ENCODE results near the gene R3HCC1L. TPM values are rescaled to one million over a fixed set of nuclear protein-coding genes. Genes with fewer than 3 reads are reported as not detected.
A peak's percentile ranks its signal among the peaks of the same experiment; 100 is the strongest.

R3HCC1L gene
- total RNA-seq, 1 experiment from 2014 or later = 38.3 TPM

GRCh38 chr10:98260752-98261151, 126.3 kb downstream of the R3HCC1L start:
- in situ Hi-C loops (cut with HindIII; ENCODE audit: low pct_unique_long_range_greater_than_20kb, low sequenced_read_pairs) = no loop called here
- no peak for DNase-seq (ENCODE audit: low read depth, low spot score)

- DNase-seq (ENCODE audit: low read depth, low spot score) = no peak
- in situ Hi-C loops (cut with HindIII; ENCODE audit: low pct_unique_long_range_greater_than_20kb, low sequenced_read_pairs) = no loop called here
Observed at GRCh38 chr10:98261436-98262277, 127.2 kb downstream of the R3HCC1L start.

DNA sequence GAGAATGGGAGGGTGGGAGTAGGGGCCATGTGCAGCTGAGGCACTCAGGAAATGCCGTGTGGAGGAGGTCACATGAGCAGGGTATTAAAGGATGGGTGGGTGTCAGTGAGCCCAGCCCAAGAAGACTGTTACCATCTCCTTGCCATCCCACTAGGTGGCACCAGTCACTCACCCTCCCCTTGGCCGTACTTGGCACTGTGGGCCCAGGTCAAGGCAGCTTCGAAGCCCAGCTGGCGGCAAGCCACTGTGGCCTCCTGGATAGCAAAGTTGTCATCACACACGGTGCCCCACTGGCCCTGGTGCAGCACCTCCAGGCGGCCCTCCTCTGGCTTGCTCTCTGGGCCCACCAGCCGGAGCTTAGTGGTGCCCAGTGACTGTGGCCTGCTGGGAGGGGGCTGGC, 128.1 kb downstream of the R3HCC1L start:
- in situ Hi-C loops (cut with HindIII; ENCODE audit: low pct_unique_long_range_greater_than_20kb, low sequenced_read_pairs) = no loop called here
- DNase-seq (ENCODE audit: low read depth, low spot score) = peak; percentile 67

DNA sequence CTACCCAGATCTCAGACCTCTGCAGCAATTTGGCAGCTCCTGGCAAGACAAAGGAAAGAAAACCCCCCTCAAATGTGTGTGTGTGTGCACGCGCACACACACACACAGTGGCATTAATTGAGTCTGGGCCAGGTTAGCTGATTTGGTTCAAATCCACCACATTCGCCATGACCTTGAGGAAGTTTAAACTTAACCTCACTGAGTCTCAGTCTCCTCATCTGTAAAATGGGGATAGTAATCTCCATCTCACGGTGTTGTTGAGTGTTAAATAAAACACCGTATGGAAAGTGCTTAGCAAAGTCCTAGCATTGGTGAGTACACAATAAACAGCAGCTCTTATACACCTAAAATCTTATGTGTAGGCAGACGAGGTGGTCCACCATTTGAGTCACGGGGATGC, 128.6 kb downstream of the R3HCC1L start:
- DNase-seq (ENCODE audit: low read depth, low spot score) = no peak

DNA sequence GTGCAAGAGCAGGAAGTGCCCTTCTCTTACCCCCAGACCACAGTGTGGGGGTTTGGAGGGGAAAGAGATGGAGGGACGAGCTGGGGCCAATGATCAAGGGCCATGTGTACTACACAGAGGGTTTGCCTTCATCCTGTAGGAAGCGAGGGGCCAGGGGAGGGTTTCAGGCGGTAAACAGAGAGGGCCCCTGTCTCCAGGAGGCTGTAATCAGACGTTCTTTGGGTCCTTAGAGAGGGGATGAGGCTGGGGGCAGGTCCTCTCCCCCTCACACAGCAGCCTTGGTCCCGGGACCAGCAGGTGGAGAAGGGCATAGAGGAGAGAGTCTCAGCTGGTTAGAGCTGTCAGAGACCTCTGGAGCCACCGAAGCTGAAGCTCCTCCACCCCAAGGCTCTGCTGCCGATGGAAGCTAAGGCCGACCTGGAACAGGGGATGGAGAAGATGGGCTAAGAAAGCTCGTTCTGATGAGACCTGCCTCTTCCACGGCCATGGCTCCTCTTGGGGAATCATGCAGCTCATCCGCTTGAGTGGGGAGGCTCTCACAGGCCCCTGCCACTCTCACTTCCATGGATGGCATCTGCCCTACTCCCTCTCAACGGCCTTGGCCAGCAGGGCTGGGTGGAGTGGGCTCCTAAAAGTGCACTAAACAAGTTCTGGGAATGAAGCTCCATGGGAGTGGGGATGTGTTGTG, 130.1 kb downstream of the R3HCC1L start:
- no peak for DNase-seq (ENCODE audit: low read depth, low spot score)
- in situ Hi-C loops (cut with HindIII; ENCODE audit: low pct_unique_long_range_greater_than_20kb, low sequenced_read_pairs) = no loop called here

More for the DNA sequence above, 128.6 kb downstream of the R3HCC1L start:
- in situ Hi-C loops (cut with HindIII; ENCODE audit: low pct_unique_long_range_greater_than_20kb, low sequenced_read_pairs) = no loop called here

GRCh38 chr10:98265403-98266378, 131.2 kb downstream of the R3HCC1L start:
- in situ Hi-C loops (cut with HindIII; ENCODE audit: low pct_unique_long_range_greater_than_20kb, low sequenced_read_pairs) = no loop called here
- DNase-seq (ENCODE audit: low read depth, low spot score) = peak; percentile 45

- no peak for DNase-seq (ENCODE audit: low read depth, low spot score)
- in situ Hi-C loops (cut with HindIII; ENCODE audit: low pct_unique_long_range_greater_than_20kb, low sequenced_read_pairs) = no loop called here
Observed at GRCh38 chr10:98266647-98267046, 132.2 kb downstream of the R3HCC1L start.

- no peak for DNase-seq (ENCODE audit: low read depth, low spot score)
- in situ Hi-C loops (cut with HindIII; ENCODE audit: low pct_unique_long_range_greater_than_20kb, low sequenced_read_pairs) = no loop called here
Observed at GRCh38 chr10:98267069-98267893, 132.8 kb downstream of the R3HCC1L start.

DNA sequence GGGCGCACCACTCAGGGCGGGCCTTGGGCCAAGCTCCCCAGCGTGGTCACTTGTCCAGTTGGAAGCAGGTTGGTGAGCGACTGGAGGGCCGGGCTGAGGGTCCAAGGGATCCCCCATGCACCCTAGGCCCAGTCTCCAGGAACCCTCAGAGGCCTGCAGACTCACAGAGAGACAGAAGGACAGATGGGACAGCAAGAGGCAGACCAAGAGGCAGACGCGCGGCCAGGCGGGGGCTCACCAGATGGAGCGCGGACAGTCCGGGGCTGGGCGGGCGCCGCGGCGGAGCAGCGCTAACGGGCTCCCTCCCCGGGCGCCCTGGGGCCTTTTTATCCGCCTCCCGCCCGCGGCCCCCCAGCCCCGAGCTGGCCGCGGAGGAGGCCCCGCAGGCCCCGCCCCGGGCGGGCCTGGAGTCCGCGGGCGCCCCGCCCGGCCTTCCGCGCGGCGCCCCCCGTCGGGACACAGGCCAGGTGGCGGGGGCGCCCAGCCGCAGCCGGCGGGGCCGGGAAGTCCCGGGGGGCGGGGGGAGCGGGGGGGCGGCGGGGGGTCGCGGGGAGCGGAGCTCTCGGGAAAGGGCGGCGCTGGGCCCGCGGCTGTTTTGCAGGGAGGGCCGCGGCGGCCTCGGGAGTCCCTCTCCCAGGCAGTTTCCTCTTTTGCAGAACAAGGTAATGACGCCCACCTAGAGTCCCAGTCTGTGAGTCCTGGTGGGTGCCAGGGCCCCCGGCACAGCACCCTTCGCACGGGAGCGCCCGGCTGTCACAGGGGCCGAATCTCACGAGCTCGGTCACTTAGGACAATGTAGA, 133.6 kb downstream of the R3HCC1L start, which contains the start of gene LOXL4:
Gene LOXL4 (minus strand): TSS at position 301 of the 800 bp plus-strand sequence. CDS start 5,175 bp downstream, outside the sequence.
- DNase-seq (ENCODE audit: low read depth, low spot score) = no peak
- in situ Hi-C loops (cut with HindIII; ENCODE audit: low pct_unique_long_range_greater_than_20kb, low sequenced_read_pairs) = no loop called here

DNA sequence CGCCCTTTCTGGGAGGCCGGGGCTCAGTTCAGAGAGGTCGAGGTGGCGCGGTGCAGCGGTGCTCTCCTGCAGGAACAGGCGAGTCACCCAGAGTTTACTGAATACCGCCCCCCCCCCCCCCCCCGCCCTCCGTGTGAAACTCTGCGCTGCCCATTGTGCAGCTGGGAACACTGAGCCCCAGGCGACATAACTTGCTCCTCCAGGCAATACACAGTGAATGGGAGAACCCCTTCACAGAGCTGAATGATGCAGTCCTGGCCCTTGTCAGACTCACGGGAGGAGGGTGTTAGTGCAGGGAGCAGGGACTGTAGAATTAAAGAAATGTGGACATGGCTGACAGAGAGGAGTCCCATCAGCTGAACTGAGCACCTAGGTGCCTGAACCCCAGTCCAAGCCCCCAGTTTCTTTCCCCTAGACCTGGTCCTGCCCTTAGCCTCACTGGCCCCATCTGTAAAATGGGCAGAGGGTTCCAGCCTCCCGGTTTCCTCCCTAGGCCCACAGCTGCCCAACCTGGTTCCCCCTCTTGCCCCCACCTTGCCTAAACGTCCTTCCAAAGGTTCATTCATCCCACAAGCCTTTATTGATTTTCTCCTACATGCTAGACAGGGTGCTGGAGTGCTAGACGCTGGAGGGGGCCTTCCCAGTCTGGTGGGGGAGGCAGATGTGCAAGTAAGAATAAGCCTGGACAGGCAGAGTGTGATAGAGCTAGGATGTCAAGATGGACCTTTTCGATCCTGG, 134.4 kb downstream of the R3HCC1L start:
- no peak for DNase-seq (ENCODE audit: low read depth, low spot score)
- in situ Hi-C loops (cut with HindIII; ENCODE audit: low pct_unique_long_range_greater_than_20kb, low sequenced_read_pairs) = no loop called here

DNA sequence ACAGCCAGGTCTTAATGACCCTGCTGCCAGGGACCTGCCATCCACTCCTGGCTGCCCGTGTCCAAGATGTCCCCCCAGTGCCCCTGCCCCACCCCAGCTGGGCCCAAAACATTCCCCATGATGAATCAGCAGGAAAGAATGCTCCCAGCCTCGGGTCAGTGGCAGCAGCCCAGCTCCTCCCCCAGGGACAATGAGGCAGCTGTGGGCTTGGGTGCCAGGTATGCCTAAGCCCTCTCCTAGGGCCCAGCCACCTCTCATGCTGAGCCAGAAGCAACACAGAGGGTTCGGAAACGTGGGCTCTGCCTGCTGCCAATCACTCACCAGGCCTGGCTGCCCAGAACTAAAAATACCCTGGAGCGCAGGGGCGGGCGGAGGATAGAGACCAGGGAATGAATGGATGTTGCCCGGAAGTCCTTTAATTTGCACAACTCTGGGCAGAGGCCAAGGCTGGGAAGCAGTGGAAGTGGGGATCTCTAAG, 135.0 kb downstream of the R3HCC1L start:
- in situ Hi-C loops (cut with HindIII; ENCODE audit: low pct_unique_long_range_greater_than_20kb, low sequenced_read_pairs) = no loop called here
- no peak for DNase-seq (ENCODE audit: low read depth, low spot score)

DNA sequence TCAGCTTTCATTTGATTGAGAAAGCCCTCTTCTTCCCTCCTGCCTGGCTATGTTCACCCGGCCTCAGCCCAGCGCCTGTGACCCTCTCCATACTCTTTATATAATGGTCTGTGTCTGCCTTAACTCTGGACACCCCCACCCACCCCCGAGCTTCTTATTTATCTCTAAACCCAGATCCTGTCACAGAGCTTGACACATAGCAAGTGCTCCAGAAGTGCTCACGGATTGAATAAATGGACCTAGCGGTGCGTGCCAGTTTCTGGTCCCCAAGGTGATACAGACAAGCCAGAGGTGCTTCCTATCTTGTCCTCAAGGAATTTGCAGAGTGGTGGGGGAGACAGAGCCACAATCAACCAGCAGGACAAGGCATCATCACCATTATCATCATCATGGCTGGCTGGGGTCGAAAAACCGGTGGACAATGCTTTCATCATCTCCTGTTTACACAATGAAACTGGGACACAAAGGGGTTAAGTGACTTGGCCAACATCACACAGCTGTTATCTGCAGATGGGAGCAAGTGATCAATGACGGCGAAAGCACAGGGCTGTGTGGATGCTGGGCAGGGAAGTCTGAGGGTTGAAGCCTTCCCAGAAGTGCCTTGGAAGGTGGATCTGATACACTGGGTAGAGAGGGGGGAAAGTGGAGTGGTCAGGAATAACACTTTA, 135.8 kb downstream of the R3HCC1L start:
- DNase-seq (ENCODE audit: low read depth, low spot score) = no peak
- in situ Hi-C loops (cut with HindIII; ENCODE audit: low pct_unique_long_range_greater_than_20kb, low sequenced_read_pairs) = no loop called here

- in situ Hi-C loops (cut with HindIII; ENCODE audit: low pct_unique_long_range_greater_than_20kb, low sequenced_read_pairs) = no loop called here
- DNase-seq (ENCODE audit: low read depth, low spot score) = no peak
Observed at GRCh38 chr10:98270786-98271185, 136.3 kb downstream of the R3HCC1L start.

DNA sequence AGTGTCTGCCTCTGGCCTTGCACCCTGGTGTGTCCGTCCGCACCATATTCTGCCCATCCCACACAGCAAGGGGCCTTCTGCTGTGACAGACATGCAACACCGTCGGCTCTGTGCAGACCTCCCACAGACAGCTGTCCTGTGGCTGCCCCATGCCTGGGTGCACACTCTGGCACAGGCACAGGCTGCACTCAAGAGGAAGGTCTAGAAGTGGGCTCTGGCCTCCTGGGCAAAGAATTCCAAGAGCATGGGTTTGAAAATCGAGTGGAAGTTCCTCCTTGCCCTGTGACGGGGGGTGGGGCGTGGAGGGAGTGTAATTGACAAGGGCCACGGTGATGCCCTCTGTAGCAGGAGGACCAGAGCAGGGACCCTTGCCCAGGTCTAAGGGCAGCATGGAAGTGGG, 137.8 kb downstream of the R3HCC1L start:
- no peak for DNase-seq (ENCODE audit: low read depth, low spot score)
- in situ Hi-C loops (cut with HindIII; ENCODE audit: low pct_unique_long_range_greater_than_20kb, low sequenced_read_pairs) = no loop called here

GRCh38 chr10:98272656-98273055, 138.2 kb downstream of the R3HCC1L start:
- in situ Hi-C loops (cut with HindIII; ENCODE audit: low pct_unique_long_range_greater_than_20kb, low sequenced_read_pairs) = no loop called here
- DNase-seq (ENCODE audit: low read depth, low spot score) = no peak
